ENCODE measurements around the gene STK16. TPM values are rescaled to one million over a fixed set of nuclear protein-coding genes. Genes with fewer than 3 reads are reported as not detected.

STK16 gene
- total and polyA plus RNA-seq, 2 of the 4 experiments (the other 2 are of a cell fraction): 44.4 to 50.1 TPM

GRCh38 chr2:219252900-219253752, 7.8 kb downstream of the STK16 start, which contains the start of gene TUBA4B (continued):
- TF ChIP-seq CTCF (conservative IDR thresholded peaks at IDR 0.05; ENCODE audit: low read depth, low read length) (no peak), CEBPB (IDR thresholded peaks at IDR 0.05; ENCODE audit: low read depth, low read length) (no peak), RCOR1 (IDR thresholded peaks at IDR 0.05; ENCODE audit: insufficient replicate concordance, low read length) (peak; percentile 16)

Measured in IMR-90 (cell line).